WI38 (cell line): Measurements from ENCODE around the gene CYP4Z1.
"Not testable (repeated sequence)": the region's sequence is repeated elsewhere in the genome, so short reads cannot be mapped to it uniquely, and the experiment has no call there.

Experiments used
- H3K4me3 ChIP-seq: 2 replicates; pipeline ENCODE4 v1.5.1; 2011; ENCODE audit warnings: low read depth, mild to moderate bottlenecking, control low read depth, low read length
- CTCF ChIP-seq: IDR thresholded peaks from 2 replicates; pipeline ENCODE4 v1.5.1; 2012; ENCODE audit warnings: low read depth, mild to moderate bottlenecking, control low read depth, low read length

CYP4Z1 gene

GRCh38 chr1:47031585-47031984 lies 35.4 kb upstream of the CYP4Z1 start:
- H3K4me3 ChIP-seq, result no peak overlapping the region
- no peak for TF ChIP-seq CTCF

GRCh38 chr1:47036764-47037163 lies 30.3 kb upstream of the CYP4Z1 start:
- no peak overlapping the region for H3K4me3 ChIP-seq
- TF ChIP-seq CTCF, result no peak

- TF ChIP-seq CTCF, result no peak
- H3K4me3 ChIP-seq, result no peak overlapping the region
These were observed 7.7 kb upstream of the CYP4Z1 start for GRCh38 chr1:47059376-47059775.

- H3K4me3 ChIP-seq, result not testable (repeated sequence)
These were observed 2.0 kb downstream of the CYP4Z1 start for GRCh38 chr1:47069080-47069479.

GRCh38 chr1:47069509-47069908 lies 2.5 kb downstream of the CYP4Z1 start:
- not testable (repeated sequence) for H3K4me3 ChIP-seq

- H3K4me3 ChIP-seq, result not testable (repeated sequence)
These were observed 22.3 kb downstream of the CYP4Z1 start for GRCh38 chr1:47089356-47089755.

GRCh38 chr1:47091476-47091875 lies 24.4 kb downstream of the CYP4Z1 start:
- not testable (repeated sequence) for H3K4me3 ChIP-seq

GRCh38 chr1:47104816-47105215 lies 37.8 kb downstream of the CYP4Z1 start:
- no peak for TF ChIP-seq CTCF
- H3K4me3 ChIP-seq, result no peak overlapping the region

GRCh38 chr1:47106792-47107191 lies 39.8 kb downstream of the CYP4Z1 start:
- H3K4me3 ChIP-seq, result no peak overlapping the region
- TF ChIP-seq CTCF, result no peak

GRCh38 chr1:47107851-47108574 lies 41.0 kb downstream of the CYP4Z1 start:
- H3K4me3 ChIP-seq, result not testable (repeated sequence)

GRCh38 chr1:47109482-47109881 lies 42.5 kb downstream of the CYP4Z1 start:
- H3K4me3 ChIP-seq, result not testable (repeated sequence)
